Keratinocyte (primary cell): ENCODE data around the gene INIP.

ENCODE experiments used
- CTCF ChIP-seq, 3 experiments: IDR thresholded peaks in 1 of 3; conservative IDR thresholded peaks in 1 of 3; optimal IDR thresholded peaks in 1 of 3; 2 replicates in 2 of 3; 3 replicates in 1 of 3; pipeline versions ENCODE3 to v1.5.1; 2011; ENCODE audit warnings: low read length in 3 of 3, mild to moderate bottlenecking in 3 of 3, moderate library complexity in 2 of 3, control low read depth in 1 of 3, inconsistent platforms in 1 of 3; ENCODE audit not compliant: insufficient read depth in 2 of 3; ENCODE audit errors: extremely low read depth in 1 of 3
- EZH2 ChIP-seq: IDR thresholded peaks from one replicate; pipeline ENCODE4 v1.6.1; 2012; ENCODE audit warnings: inconsistent platforms, mild to moderate bottlenecking, low read length, moderate library complexity

- TF ChIP-seq CTCF (optimal IDR thresholded peaks at IDR 0.05 in 1 of 3, IDR thresholded peaks at IDR 0.05 in 1 of 3, conservative IDR thresholded peaks at IDR 0.05 in 1 of 3; ENCODE audit: extremely low read depth in 1 of 3, insufficient read depth in 2 of 3, low read length in 3 of 3) (no peak), EZH2 (no peak)
Measured at GRCh38 chr9:112757940-112758339, 40.0 kb upstream of the INIP start.
